HuH-7.5 (cell line): Measurements from ENCODE around the gene CORT.
"Not testable (repeated sequence)": the region's sequence is repeated elsewhere in the genome, so short reads cannot be mapped to it uniquely, and the experiment has no call there.

Experiments used
- DNase-seq: peaks from one replicate; pipeline ENCODE4 v3.0.0; 2011; ENCODE audit warnings: low spot score

CORT gene, protein sequence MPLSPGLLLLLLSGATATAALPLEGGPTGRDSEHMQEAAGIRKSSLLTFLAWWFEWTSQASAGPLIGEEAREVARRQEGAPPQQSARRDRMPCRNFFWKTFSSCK

DNA sequence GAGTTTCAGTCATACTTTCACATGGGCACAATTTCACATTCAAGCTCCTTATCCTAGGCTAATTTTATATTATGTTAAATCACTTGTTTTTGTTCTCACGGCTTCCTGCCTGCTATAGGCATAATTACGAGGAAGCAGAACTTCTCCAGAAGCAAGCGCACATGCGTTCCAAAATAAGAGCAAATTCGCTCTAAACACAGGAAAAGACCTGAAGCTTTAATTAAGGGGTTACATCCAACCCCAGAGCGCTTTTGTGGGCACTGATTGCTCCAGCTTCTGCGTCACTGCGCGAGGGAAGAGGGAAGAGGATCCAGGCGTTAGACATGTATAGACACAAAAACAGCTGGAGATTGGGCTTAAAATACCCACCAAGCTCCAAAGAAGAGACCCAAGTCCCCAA is at the start of gene CORT:
Gene CORT (plus strand): TSS at position 281 of the 400 bp plus-strand sequence. CDS start 193 bp downstream, outside the sequence.
- DNase-seq = no peak

DNA sequence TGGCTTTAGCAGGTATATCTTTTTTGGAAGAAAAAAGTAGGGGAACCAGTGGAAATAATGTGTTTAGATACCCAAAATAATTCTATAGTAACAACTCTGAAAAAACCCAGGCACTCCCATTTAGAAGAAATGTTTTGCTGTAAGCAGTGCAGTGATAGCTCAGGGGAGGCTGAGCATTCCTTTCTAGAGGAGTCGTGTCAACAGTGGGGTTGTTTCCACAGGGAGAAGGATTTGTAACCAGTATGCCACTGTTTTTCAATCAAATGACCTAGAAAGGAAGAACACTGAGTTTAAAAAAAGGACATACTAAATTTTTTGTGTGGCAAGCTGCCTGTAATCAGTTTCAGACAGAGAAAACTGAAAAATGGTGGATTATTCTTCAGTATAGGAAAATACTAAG is 48.5 kb upstream of the CORT start:
- no peak for DNase-seq

DNA sequence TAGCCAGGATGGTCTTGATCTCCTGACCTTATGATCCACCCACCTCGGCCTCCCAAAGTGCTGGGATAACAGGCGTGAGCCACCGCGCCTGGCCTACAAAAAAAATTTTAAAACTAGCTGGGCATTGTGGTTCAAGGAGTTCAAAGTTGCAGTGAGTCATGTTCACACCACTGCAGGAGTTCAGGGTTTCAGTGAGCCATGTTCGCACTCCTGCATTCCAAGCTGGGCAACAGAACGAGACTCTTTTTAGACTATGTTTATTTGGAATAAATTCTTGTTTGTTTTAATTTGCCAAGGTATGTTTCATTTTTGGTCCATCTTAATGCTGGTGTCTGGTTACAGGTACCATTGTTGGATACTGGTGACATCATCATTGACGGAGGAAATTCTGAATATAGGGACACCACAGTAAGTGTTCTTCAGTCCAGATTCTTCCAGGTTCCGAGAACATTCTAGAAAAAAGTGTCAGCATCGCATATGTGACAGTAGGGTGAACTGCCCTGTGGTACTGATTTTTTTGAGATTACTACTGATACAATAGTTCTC is 47.0 kb upstream of the CORT start:
- no peak for DNase-seq

DNA sequence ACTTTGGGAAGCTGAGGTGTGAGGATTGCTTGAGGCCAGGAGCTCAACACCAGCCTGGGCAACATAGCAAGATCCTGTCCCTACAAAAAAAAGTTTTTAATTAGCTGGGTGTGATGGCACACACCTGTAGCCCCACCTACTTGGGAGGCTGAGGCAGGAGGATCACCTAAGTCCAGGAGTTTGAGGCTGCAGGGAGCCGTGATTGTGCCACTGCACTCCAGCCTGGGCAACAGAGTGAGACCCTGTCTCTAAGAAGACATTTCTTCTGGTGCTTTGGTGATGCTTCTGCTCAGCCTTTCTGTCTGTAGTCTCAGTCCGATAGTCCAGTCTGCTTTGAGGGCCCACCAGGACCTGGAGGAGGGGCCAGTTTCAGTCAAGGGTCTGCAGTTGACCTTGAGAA is 42.6 kb upstream of the CORT start:
- no peak for DNase-seq

DNA sequence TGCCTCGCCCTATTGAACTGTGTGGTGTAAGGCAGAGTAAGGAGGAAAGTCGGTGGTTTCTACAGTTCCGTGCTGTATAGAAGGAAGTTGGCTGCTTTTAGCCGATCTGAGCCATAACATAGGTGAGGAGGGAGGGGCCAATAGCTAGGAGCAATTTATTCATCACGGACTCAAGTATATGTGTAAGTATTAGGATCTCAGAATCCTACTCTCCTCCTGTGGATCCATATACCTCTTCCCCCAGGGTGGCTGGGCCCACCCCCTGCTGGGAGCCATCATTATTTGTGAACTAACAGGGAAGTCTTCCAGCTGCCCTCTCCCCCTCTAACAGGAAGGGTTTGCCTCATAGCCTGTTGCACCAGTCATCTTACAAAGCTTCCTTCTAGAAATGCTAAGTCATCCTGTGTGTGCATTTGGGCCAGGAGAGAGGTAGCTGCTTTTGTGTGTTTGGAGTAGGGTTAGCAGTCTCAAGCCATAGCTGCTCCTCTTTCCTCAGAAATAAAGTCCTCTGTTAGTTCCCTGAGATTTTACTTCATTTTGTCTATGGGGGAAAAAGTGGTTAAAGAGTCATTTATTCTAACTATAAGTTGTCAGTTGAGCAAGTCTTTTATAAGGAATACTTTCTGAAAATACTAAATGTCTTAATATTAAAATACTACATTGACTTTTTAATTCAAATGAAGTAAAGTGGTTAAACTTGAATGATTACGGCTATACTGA is 34.5 kb upstream of the CORT start:
- no peak for DNase-seq

DNA sequence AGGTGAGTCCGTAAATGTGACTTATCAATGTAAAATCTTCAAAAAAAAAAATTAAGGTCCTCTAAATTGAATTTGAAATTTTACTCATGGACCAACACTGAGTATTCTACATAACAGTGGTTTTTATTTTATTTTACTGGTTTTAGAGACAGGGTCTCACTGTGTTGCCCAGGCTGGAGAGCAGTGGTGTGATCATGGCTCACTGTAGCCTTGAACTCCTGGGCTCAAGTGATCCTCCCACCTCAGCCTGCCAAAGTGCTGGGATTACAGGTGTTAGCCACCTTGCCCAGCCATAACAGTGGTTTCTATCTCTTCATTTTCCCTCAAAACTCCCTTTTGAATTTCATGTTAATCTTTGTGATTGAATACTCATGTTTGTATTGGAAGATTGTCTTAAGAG is 33.9 kb upstream of the CORT start:
- not testable (repeated sequence) for DNase-seq

DNA sequence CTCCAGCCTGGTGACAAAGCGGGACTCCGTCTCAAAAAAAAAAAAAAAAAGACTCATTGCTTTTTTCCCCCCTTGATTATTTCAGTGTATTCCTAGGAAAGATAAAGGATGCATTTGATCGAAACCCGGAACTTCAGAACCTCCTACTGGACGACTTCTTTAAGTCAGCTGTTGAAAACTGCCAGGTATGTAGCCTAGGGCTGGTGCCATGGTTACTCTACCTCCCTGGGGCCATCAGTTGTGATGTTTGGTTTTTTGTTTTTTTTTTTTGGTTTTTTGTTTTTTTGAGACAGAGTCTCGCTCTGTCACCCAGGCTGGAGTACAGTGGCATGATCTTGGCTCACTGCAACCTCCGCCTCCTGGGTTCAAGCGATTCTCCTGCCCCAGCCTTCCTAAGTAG is 31.1 kb upstream of the CORT start:
- not testable (repeated sequence) for DNase-seq

DNA sequence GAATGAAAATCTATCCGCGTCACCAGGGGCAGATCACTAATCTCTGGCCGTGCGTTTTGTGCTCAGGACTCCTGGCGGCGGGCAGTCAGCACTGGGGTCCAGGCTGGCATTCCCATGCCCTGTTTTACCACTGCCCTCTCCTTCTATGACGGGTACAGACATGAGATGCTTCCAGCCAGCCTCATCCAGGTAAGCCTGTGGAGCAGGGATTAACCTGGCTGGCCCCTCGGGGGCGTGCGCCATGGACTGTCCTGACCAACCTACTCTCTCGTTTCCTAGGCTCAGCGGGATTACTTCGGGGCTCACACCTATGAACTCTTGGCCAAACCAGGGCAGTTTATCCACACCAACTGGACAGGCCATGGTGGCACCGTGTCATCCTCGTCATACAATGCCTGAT is 30.5 kb upstream of the CORT start:
- DNase-seq = no peak

DNA sequence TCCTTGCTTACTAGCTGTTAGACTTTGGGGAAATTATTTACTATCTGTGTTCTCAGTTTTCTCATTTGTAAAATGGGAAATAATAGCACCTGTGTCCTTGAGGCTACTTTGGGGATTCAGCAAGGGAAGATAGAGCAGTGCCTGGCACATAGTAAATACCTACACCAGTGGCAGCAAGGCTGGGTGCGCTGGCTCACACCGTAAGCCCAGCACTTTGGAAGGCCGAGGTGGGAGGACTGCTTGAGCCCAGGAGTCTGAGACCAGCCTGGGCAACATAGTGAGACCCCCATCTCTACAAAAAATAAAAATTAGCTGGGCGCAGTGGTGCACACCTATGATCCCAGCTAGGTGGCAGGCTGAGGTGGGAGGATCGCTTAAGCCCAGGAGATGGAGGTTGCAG is 28.2 kb upstream of the CORT start:
- no peak for DNase-seq

DNA sequence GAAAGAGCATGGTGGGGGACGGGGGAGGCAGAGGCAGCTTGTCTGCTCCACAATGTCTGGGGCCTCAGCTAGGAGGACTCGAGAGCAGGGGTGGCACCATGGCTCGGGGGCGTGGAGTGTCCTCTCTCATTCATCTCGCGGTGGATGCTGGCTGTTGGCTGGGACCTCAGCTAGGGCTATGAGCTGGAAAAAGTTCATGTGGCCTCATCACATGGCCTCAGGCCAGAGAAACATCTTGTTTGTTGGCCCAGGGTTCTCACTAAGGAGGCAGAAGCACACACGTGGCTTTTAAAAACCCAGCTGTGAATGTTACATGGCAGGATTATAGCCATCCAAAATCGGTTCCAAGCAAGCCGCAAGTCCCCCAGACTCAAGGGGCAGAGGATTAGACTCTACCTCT is 25.8 kb upstream of the CORT start:
- DNase-seq = no peak

DNA sequence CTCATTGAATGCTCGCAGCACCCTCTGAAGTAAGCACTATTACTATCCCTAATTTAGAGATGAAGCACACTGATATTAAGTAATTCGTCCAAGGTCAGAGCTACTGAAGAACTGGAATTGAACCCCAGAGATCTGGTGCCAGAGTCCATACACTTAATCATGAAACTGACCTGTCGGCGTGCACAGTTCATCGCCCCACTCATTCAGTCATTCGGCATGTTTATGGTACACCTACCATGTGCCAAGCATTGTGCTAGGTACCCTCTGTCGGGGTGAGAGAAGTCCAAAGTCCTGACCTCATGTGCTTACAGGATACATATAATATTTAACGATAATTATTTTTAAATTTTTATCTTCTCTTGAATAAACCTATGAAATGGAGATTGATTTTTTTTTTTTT is 25.2 kb upstream of the CORT start:
- no peak for DNase-seq

DNA sequence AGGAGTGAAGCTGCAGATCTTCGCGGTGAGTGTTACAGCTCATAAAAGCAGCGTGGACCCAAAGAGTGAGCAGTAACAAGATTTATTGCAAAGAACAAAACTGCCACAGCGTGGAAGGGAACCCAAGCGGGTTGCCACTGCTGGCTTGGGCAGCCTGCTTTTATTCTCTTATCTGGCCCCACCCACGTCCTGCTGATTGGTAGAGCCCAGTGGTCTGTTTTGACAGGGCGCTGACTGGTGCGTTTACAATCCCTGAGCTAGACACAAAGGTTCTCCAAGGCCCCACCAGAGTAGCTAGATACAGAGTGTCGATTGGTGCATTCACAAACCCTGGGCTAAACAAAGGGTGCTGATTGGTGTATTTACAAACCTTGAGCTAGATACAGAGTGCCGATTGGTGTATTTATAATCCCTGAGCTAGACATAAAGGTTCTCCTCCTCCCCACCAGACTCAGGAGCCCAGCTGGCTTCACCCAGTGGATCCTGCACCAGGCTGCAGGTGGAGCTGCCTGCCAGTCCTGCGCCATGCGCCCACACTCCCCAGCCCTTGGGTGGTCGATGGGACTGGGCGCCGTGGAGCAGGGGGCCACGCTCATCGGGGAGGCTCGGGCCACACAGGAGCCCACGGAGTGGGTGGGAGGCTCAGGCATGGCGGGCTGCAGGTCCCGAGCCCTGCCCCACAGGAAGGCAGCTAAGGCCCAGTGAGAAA is 23.9 kb upstream of the CORT start:
- not testable (repeated sequence) for DNase-seq

DNA sequence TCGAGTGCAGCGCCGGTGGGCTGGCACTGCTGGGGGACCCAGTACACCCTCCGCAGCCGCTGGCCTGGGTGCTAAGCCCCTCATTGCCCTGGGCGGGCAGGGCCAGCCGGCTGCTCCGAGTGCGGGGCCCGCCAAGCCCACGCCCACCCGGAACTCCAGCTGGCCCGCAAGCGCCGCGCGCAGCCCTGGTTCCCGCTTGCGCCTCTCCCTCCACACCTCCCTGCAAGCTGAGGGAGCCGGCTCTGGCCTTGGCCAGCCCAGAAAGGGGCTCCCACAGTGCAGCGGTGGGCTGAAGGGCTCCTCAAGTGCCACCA is 23.3 kb upstream of the CORT start:
- DNase-seq = not testable (repeated sequence)

DNA sequence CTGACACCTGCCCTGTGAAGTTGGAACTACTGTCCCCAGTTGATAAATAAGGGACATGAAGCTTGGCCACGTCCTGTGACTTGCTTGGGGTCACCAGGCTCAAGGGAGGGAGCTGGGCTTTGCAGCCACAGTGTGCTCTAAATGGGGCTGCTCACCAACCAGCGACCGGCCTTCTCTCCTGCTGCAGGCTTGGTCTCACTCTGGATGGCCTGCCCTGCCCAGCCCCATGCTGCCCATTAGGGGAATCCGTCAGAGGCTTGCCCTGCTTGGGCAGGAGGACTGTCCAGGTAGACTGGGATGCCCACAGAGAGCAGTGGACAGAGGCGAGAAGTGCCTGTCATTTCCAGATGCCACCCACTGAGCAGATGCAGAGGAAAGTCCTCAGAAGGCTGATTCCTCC is 20.8 kb upstream of the CORT start:
- DNase-seq = no peak

DNA sequence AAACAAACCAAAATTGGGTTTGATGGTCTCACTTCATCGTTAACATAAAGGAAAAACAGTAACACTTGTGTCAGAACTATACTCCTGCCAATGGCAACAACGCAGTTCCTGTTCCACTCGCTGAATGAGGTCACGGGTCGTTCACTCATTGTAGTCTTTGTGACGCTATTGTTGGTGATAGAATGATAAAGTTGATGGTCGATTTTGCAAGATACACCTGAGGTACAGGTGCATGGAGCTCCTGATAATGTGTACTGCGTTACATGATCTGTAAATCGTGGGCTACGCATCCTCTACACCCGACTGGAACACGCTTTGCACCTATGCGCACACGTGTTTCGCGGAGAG is 20.0 kb upstream of the CORT start:
- no peak for DNase-seq

DNA sequence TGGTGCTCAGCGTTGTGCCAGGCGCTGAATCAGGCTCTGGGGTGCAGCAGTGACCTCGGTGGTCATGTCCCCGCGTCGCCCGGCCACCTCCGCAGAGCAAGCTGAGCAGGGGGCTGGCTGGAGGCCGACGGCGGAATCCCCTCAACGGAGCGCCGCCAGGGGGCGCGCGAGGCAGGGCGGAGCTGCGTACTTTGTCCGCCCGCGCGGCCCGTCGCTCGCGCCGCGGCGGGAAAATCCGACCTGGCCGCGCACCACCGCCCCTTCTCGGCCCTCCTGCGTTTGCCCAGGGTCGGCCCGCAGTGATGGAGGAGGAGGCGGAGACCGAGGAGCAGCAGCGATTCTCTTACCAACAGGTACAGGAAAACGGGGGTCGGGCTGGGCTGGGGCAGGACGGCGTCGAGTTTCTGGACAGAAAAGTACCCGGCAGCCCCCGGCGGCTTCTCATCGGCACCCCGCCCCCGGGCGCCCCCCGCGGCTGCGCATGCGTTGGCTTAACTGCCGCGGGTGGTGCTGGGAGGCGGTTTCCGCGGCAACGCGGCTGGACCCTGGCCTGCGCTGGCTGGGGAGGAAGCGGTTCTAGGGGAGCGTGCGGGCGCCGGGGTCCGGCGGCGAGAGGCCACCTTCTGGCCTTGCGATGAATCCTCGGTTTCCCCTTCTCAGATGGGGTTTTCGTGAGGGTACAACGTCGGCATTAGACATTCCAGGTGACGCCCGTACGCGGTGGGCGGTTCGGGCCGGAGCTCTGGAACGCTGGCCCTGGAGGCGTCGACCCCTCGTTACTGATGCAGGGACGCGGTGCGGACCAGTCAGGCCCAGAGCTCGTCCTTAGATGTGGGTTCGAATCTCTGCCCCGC is 19.4 kb upstream of the CORT start, which contains the start of gene CENPS:
Gene CENPS (plus strand): TSS at position 218 of the 854 bp plus-strand sequence. CDS start 85 bp downstream, at position 303.
- peak; percentile 98 for DNase-seq

DNA sequence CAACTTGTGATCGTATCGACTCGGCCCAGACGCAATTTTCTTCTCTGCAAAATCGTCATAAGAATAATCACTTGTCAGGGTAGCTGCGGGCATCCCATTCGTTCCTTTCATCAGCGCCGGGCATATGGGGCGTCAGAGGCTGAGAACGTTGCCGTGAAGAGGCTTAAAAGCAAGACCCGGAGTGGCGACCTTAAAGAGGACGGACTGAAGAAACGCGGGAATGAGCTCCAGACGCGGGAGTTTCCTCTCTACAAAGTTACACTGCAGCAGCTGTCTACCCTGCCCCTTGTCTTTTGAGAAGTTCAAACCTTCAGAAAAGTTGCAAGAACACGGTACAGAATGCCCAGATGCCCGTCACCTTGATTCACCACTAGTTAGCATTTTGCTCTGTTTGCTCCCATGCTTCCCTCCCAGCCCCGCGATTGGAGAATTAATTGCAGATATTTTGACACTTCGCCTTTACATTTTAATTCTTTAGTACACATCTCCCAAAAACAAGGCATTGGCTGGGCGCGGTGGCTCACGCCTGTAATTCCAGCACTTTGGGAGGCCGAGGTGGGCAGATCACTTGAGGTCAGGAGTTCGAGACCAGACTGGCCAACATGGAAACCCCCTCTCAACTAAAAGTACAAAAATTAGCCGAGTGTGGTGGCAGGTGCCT is 18.6 kb upstream of the CORT start:
- no peak for DNase-seq

DNA sequence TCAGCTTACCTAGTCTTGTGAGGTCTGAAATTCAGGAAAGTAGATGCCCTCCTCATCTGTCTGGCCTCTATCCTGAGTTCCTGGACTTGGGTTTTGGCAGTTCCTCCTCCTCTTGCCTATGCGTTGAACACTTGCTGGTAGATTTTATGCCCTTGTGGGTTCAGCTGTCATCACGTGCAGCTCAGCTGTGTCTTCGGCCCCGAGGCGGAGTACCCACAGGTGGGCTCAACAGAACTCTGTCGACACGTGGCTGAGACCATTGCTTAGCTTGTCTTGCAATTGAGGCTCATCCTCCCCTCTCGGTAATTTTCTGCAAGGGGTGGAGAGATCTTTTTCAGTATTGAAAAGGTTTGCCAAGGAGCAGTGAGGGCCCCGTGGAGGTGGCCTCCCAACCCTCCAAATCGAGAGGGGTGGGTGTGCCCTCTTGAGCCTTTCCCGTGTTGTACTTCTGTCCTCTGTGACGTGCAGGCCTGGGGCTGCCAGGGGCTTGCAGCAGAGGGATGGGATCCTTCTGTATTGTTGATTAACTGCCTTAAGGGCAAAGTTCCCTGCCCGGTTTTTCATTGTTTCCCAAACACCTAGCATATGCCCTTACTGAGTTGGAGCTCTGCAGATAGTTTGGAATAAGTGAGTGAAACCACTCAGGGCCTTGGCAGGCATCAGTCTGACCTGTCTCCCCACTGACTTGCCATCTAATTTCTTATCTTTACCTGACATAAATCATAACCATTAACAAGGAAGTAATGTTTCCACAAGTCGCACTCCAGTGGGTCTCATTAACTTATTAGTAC is 16.7 kb upstream of the CORT start:
- no peak for DNase-seq

DNA sequence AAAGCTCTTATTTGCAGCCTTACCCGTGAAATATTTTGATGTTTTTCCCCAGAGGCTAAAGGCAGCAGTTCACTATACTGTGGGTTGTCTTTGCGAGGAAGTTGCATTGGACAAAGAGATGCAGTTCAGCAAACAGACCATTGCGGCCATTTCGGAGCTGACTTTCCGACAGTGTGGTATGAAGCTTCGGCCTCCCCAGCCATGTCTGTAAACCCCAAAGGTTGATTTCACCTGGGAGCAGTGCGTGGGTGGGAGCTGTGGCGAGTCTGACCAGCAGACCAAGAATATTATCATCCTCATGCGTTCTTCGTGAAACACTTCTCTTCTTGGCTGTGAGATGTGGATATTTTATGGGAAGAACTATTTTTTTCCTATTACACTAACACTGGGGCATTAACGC is 16.0 kb upstream of the CORT start:
- no peak for DNase-seq

DNA sequence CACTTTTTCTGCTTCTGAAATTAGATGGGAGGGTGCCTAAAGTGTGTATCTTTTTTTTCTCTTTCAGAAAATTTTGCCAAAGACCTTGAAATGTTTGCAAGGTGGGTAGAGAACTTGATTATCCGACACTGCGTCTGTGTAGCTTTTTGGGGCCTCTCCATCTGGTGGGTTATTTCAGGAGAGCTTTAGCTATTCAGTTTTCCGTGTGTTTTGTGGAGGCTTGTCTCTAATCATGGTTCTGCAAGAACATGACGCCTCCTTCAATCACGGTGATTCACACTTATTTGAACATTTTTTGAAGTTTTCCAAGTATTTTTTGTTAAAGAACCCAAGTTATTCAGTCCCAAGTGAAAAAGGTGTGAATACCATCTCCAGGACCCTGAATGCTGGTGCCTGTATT is 15.2 kb upstream of the CORT start:
- DNase-seq = no peak

DNA sequence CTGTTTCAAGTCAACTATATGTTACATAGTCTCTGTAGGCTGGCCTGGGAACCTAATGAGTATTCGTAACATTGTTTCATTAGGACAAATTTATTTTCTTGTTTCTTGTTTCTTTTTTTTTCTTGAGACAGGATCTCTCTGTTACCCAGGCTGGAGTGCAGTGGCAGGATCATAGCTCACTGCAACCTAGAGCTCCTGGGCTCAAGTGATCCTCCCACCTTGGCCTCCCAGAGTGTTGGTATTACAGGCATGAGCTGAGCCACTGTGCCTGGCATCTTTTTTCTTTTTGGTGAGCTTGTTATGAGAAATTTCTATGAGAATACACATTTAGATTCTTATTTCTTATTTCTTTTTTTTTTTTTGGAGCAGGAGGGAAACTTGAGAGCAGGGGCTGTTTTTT is 12.8 kb upstream of the CORT start:
- no peak for DNase-seq
